Keratinocyte (primary cell): ENCODE data around the gene SGIP1. TPM values are rescaled to one million over a fixed set of nuclear protein-coding genes. Genes with fewer than 3 reads are reported as not detected.

ENCODE experiments used
- DNase-seq: peaks from one replicate; pipeline ENCODE4 v3.0.0-alpha.2; 2011; ENCODE audit warnings: low read depth, missing footprints, low spot score
- FAIRE-seq: peaks from 2 replicates; lab custom pipeline; 2011; peaks lifted over from hg19 to GRCh38; lab: Jason Lieb, UNC
- H2AFZ ChIP-seq: 2 replicates; pipeline ENCODE4 v1.6.0; 2012; ENCODE audit warnings: low read length, control low read depth, inconsistent platforms; ENCODE audit not compliant: control insufficient read depth
- H3K27ac ChIP-seq: 2 replicates; pipeline ENCODE4 v1.5.1; 2011; ENCODE audit warnings: low read length; ENCODE audit not compliant: control insufficient read depth, insufficient read depth
- H3K27me3 ChIP-seq: 3 replicates; pipeline ENCODE4 v1.6.0; 2011; ENCODE audit warnings: low read length; ENCODE audit not compliant: control insufficient read depth, insufficient read depth; ENCODE audit errors: extremely low read depth
- H3K36me3 ChIP-seq, 2 experiments: 2 replicates in 1 of 2; 3 replicates in 1 of 2; pipeline ENCODE4 v1.5.1; 2011; ENCODE audit warnings: low read length in 2 of 2, mild to moderate bottlenecking in 1 of 2; ENCODE audit not compliant: control insufficient read depth in 2 of 2, insufficient read depth in 2 of 2; ENCODE audit errors: extremely low read depth in 1 of 2
- H3K4me1 ChIP-seq: 3 replicates; pipeline ENCODE4 v1.5.1; 2011; ENCODE audit warnings: low read length; ENCODE audit not compliant: control insufficient read depth, insufficient read depth; ENCODE audit errors: extremely low read depth
- H3K4me2 ChIP-seq: 3 replicates; pipeline ENCODE4 v1.6.0; 2011; ENCODE audit warnings: low read depth, low read length; ENCODE audit not compliant: control insufficient read depth, insufficient read depth; ENCODE audit errors: extremely low read depth
- H3K4me3 ChIP-seq, 3 experiments: fragments of 200-600 bp in 1 of 3; sonication (generic) in 1 of 3; 2 replicates in 2 of 3; 3 replicates in 1 of 3; pipeline ENCODE4 v1.5.1; 2011 to 2016; ENCODE audit warnings: low read length in 3 of 3, mild to moderate bottlenecking in 3 of 3, control low read depth in 2 of 3, inconsistent platforms in 1 of 3, low read depth in 1 of 3, mixed read lengths in 1 of 3, mixed run types in 1 of 3, moderate library complexity in 1 of 3; ENCODE audit not compliant: control insufficient read depth in 2 of 3, insufficient read depth in 2 of 3; ENCODE audit errors: extremely low read depth in 1 of 3
- H3K79me2 ChIP-seq: 2 replicates; pipeline ENCODE4 v1.6.0; 2012; ENCODE audit warnings: low read length; ENCODE audit not compliant: control insufficient read depth, insufficient read depth
- H3K9ac ChIP-seq: 3 replicates; pipeline ENCODE4 v1.6.0; 2011; ENCODE audit warnings: low read length; ENCODE audit not compliant: control insufficient read depth, insufficient read depth; ENCODE audit errors: extremely low read depth
- H3K9me1 ChIP-seq: 3 replicates; pipeline ENCODE4 v1.6.0; 2011; ENCODE audit warnings: low read length; ENCODE audit not compliant: control insufficient read depth, insufficient read depth; ENCODE audit errors: extremely low read depth
- H3K9me3 ChIP-seq: 2 replicates; pipeline ENCODE4 v1.5.1; 2012; ENCODE audit warnings: low read depth, low read length; ENCODE audit not compliant: control insufficient read depth
- H4K20me1 ChIP-seq: 3 replicates; pipeline ENCODE4 v1.6.0; 2011; ENCODE audit warnings: low read length; ENCODE audit not compliant: control insufficient read depth, insufficient read depth; ENCODE audit errors: extremely low read depth
- EZH2 ChIP-seq: IDR thresholded peaks from one replicate; pipeline ENCODE4 v1.6.1; 2012; ENCODE audit warnings: inconsistent platforms, mild to moderate bottlenecking, low read length, moderate library complexity
- dilution Hi-C: fragments of 300-500 bp; cut with MboI; formaldehyde crosslinking; loops from one replicate; pipeline ENCODE4 v1.7.0; 2020; ENCODE audit warnings: low sequenced_read_pairs; ENCODE audit not compliant: extremely low pct_ligation_motif_present
- polyA plus RNA-seq, 5 experiments: library from polyadenylated mRNA; depleted of rRNA in 3 of 5; stranded (reverse) in 3 of 5; stranded (forward) in 1 of 5; unstranded in 1 of 5; fragments of >200 nt; gene quantifications; 1 replicate in 1 of 5; 2 replicates in 3 of 5; 3 replicates in 1 of 5; pipeline versions ENCODE4 v1.2.1 to v1.2.3, GENCODE V29; 2011 to 2012; ENCODE audit warnings: missing spikeins in 2 of 5, low read depth in 1 of 5, low replicate concordance in 1 of 5
- TF ChIP-seq, protein P1 (sequence below), 3 experiments: IDR thresholded peaks in 1 of 3; conservative IDR thresholded peaks in 1 of 3; optimal IDR thresholded peaks in 1 of 3; 2 replicates in 2 of 3; 3 replicates in 1 of 3; pipeline versions ENCODE3 to v1.5.1; 2011; ENCODE audit warnings: low read length in 3 of 3, mild to moderate bottlenecking in 3 of 3, moderate library complexity in 2 of 3, control low read depth in 1 of 3, inconsistent platforms in 1 of 3; ENCODE audit not compliant: insufficient read depth in 2 of 3; ENCODE audit errors: extremely low read depth in 1 of 3

SGIP1 gene
- polyA plus RNA-seq, 1 donor (not counting 4 experiments of a cell fraction or from before 2014, with no cell fraction given): 0.05 TPM

DNA sequence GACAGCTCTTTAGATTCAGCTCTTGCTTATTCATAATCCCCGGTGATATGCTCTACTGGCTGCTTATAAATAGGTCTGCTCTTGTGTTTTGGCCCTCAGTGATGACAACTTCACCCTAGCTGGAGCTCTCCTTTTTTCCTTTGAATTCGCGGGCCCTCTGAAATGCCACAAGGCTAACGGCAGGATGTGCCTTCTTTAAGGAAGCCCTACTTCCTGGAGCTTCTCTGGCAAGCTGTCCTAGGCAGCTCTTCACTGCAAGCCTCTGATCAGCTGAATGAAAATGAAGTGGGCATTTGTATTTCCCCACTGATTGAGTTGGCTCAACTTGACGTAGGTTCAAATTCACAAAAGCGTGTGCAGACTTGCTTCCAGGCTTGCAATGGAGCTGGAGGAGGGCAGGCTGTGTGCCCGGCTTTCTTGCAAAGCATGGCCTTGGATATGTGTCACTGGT is 22.2 kb downstream of the SGIP1 start:
- no peak overlapping the region for H2AFZ ChIP-seq
- peaks cover 11% of the 10 kb centered on the region for H3K4me1 ChIP-seq
- TF ChIP-seq, protein P1, sequence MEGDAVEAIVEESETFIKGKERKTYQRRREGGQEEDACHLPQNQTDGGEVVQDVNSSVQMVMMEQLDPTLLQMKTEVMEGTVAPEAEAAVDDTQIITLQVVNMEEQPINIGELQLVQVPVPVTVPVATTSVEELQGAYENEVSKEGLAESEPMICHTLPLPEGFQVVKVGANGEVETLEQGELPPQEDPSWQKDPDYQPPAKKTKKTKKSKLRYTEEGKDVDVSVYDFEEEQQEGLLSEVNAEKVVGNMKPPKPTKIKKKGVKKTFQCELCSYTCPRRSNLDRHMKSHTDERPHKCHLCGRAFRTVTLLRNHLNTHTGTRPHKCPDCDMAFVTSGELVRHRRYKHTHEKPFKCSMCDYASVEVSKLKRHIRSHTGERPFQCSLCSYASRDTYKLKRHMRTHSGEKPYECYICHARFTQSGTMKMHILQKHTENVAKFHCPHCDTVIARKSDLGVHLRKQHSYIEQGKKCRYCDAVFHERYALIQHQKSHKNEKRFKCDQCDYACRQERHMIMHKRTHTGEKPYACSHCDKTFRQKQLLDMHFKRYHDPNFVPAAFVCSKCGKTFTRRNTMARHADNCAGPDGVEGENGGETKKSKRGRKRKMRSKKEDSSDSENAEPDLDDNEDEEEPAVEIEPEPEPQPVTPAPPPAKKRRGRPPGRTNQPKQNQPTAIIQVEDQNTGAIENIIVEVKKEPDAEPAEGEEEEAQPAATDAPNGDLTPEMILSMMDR (optimal IDR thresholded peaks at IDR 0.05 in 1 of 3, IDR thresholded peaks at IDR 0.05 in 1 of 3, conservative IDR thresholded peaks at IDR 0.05 in 1 of 3; ENCODE audit: extremely low read depth in 1 of 3, insufficient read depth in 2 of 3, low read length in 3 of 3): no peak
- TF ChIP-seq EZH2: no peak
- no peak overlapping the region for H3K9ac ChIP-seq
- FAIRE-seq: peak; percentile 61
- no peaks in the 10 kb centered on the region for H3K9me1 ChIP-seq
- no peaks in the 10 kb centered on the region for H3K36me3 ChIP-seq
- no peak for DNase-seq
- no peaks in the 10 kb centered on the region for H3K9me3 ChIP-seq
- dilution Hi-C loops: no loop called here
- H3K4me2 ChIP-seq: no peak overlapping the region
- H3K27ac ChIP-seq: no peak overlapping the region
- no peaks in the 10 kb centered on the region for H3K79me2 ChIP-seq
- H4K20me1 ChIP-seq: no peaks in the 10 kb centered on the region
- H3K27me3 ChIP-seq: no peaks in the 10 kb centered on the region
- H3K4me3 ChIP-seq: no peak overlapping the region

DNA sequence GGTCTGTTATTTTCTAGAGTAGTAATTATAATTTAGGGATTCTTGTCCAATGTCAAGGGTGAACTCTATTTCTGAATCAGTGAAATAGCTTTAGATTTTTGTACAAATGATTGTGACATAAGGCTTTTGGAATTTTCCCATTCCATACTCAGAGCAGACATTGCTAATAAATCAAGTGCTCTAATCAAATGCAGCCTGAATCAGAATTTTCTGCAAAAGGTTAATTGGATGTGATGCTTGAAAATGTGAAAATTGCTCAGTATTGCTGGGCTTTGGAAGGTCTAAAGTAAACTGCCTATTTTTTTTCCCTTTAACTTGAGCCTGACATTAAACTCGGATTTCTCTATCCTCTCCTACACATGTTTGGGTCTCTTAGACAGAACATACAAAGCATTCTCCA is 23.2 kb downstream of the SGIP1 start:
- H3K4me2 ChIP-seq: no peak overlapping the region
- no peak overlapping the region for H3K27ac ChIP-seq
- H3K4me1 ChIP-seq: peaks cover 11% of the 10 kb centered on the region
- no peaks in the 10 kb centered on the region for H3K9me3 ChIP-seq
- no peaks in the 10 kb centered on the region for H3K27me3 ChIP-seq
- dilution Hi-C loops: no loop called here
- TF ChIP-seq, protein P1 (optimal IDR thresholded peaks at IDR 0.05 in 1 of 3, IDR thresholded peaks at IDR 0.05 in 1 of 3, conservative IDR thresholded peaks at IDR 0.05 in 1 of 3; ENCODE audit: extremely low read depth in 1 of 3, insufficient read depth in 2 of 3, low read length in 3 of 3): no peak
- TF ChIP-seq EZH2: no peak
- H4K20me1 ChIP-seq: no peaks in the 10 kb centered on the region
- DNase-seq (no peak), FAIRE-seq (no peak)
- H2AFZ ChIP-seq: no peak overlapping the region
- no peaks in the 10 kb centered on the region for H3K9me1 ChIP-seq
- H3K9ac ChIP-seq: no peak overlapping the region
- H3K79me2 ChIP-seq: no peaks in the 10 kb centered on the region
- H3K36me3 ChIP-seq: no peaks in the 10 kb centered on the region
- no peak overlapping the region for H3K4me3 ChIP-seq
